T-helper 22 cell (primary cell): ENCODE measurements around the gene CNR2.
"Not testable (repeated sequence)": the region's sequence is repeated elsewhere in the genome, so short reads cannot be mapped to it uniquely, and the experiment has no call there.

Experiments used
- DNase-seq: peaks from one replicate; pipeline ENCODE4 v3.0.0-alpha.2; 2020; ENCODE audit warnings: low read depth

Gene CNR2

DNA sequence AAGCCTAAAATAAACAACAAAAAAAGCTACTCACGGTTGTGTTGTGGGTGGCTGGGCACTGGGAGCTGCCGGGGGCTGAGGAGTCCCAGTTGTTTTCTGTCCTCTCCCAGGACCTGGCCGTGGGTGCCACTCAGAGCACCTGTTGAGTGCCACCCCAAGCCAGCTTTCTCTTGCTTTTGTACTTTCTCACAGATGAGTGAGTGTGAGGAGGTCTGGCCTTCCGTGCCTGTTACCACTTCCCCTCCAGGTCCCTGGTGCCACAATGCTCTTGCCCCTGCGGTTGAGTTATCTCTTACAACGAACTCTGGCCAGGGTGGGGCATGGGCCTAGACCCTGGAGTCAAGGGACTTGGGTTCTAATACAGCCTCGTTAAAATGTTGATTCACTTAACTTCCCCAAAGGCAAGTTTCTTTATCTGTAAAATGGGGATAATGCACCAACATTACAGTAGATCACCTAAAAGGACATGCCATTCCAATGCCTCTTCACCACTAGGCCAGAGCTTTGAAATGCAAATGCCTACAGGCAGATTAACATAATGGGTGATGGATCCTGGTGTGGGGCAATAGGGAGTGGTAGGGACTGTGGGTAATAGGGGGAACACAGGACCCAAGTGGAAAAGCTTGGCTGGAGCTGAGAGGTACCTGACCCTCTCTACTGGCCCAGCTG lies at the start of gene CNR2:
TSS of gene CNR2 (minus strand) at position 151 of the 669 bp plus-strand sequence. CDS start 37,745 bp downstream, outside the sequence.
- DNase-seq = no peak

DNA sequence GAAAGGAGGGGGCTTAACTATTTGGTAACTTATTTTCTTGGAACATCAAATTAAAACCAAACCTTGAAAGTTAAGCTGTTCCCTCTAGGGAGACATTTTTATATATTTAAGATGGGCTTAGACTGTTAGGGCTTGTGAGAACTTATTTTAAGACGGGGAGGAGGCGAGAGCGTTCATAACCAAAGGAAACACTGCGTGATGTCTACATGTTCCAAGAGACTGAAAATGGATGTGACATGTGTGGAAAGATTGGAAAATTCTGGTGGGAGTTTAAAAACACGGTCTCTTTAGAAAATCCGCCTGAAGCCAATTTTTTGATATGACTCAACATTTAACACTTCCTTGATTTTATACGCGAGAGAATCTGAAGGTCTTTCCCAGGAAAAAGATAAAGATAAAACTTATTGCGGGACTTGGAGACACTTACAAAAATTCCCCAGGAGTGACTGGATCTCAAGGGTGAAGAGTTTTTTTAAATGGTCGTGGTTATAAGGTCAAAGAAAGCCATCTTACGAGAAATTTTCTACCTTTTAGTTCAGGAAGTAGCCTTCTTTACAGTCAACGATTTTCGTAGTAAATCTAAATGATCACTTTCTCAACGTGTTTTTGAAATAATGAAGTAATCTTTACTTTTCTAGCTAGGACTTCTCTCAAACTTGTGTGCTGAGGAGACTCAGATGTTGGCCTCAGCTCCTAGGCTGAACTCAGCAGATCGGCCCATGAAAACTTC lies 47.3 kb upstream of the CNR2 start:
- no peak for DNase-seq

DNA sequence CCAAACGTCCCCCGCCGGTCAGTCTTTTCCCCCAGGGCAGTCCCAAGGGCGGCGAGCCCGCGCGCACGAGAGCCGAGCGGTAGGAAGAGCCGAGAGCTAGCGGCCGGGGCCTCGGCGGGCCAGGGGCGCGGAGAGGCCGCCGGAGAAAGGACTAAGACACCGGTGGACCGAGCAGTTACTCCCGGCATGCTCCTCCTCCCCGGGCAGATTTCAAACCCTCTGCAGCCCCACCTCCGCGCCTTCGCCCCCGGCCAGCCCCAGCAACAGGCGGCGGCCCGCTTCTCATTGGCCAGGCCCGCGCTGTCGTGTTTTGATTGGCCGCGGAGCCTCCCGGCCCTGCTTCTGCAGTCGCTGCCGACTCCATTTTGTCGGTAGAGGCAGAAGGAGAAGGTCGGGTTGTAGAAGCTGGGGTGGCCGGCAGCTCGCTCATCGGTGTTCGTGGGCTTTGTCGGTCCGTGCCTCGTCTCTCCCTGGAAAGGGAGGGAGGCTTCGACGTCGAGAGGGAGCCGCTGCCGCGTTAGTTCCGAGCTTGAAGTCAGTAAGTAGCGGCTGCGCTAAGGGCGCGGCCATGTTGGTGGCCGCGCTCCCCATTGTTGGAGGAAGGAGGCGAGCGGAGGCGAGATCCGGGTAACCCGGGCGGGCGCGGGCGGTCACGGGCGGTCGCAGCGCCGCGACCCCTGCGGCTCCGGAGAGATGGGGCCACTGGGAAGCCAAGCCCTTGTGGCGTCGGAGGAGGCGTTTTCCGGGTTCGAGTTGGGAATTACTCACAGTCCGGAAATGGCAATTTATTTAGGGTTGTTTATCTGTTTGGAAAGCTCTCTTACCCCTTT lies 46.5 kb upstream of the CNR2 start, which contains the start of gene PNRC2:
TSS of gene PNRC2 (plus strand) at position 368 of the 830 bp plus-strand sequence. CDS start 1,630 bp downstream, outside the sequence.
- DNase-seq = peak; percentile 91

DNA sequence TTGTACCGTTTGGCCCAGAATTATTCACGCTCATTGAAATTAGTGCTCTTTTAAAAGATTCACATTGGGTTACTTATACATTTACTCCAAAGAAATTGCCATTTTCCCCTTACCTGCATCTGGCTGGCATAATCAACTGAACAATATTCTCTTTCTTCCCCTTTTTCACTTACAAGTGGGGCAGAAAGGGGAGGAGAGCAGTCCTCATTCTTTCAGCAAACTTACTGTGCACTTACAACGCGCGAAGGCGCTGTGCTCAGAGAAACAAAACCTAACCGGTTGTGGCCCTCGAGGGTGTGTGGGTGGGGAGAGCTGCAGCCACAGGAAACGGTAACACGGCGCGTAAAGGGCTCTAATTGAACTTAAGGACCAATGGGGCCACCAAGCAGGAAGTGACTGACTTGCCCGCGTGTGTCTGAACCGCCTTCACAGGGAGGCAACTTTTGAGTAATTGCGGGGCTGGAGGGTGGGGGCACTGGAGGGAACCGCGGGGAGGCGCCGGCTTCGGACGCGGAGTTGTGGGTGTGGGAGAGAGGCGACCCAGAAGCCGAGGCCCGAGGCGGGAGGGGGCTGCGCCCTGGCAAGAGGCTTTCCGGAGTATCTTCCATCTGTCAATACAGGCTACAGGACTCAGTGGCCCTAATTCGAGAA lies 45.8 kb upstream of the CNR2 start:
- peak; percentile 87 for DNase-seq

- not testable (repeated sequence) for DNase-seq
Measured at GRCh38 chr1:23958040-23958809, 45.1 kb upstream of the CNR2 start.

GRCh38 chr1:23957096-23957495 lies 43.9 kb upstream of the CNR2 start:
- no peak for DNase-seq

GRCh38 chr1:23953020-23953419 lies 39.9 kb upstream of the CNR2 start:
- no peak for DNase-seq

GRCh38 chr1:23947366-23947765 lies 34.2 kb upstream of the CNR2 start:
- no peak for DNase-seq

GRCh38 chr1:23936481-23937176 lies 23.5 kb upstream of the CNR2 start:
- no peak for DNase-seq

- no peak for DNase-seq
Measured at GRCh38 chr1:23931491-23931880, 18.3 kb upstream of the CNR2 start.

DNA sequence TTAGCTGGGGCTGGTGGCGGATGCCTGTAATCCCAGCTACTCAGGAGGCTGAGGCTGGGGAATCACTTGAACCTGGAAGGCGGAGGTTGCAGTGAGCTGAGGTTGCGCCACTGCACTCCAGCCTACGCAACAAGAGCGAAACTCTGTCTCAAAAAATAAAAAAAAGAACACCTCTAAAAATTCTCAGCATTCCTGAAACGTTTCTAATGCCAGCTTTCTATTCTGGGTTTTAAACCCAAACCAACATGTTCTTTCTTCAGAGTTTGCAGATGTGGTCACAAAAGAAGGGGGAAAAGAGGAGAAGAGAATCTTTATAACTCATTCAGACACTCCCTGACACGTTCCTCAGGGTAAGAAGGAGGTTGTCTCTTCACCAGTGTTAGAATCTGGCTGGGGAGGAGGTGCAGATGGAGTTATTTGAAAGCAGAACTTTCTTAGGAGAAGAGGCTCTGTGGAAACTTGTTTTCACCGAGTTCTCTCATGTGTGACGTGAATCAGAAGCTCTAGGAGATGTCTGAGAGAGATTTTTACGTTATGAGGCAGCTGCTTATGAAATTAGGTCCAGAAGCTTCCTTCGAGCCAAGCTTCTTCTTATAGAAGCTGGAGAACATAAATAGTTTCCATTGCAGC lies 17.8 kb upstream of the CNR2 start:
- DNase-seq = no peak

- no peak for DNase-seq
Measured at GRCh38 chr1:23930270-23930669, 17.1 kb upstream of the CNR2 start.

- DNase-seq = no peak
Measured at GRCh38 chr1:23928789-23929188, 15.6 kb upstream of the CNR2 start.

DNA sequence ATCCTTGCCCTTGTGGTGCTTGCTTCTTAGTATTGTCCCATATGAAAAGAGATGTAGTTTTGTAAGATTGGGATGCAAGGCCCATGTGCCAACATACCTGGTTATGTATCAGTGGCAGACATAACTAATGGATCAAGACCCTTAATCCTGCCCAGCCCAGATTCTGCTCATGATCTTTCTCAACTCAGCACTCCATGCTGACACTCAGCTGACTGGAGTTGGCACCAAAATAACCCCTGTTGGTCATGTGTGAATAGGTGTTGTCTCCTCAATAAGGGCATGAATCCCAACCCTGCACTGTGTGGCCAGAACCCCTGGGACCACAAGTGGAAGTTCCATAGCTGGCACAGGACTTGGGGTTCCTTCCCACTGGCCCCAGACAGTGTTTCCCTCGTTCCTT lies 13.9 kb upstream of the CNR2 start:
- no peak for DNase-seq

DNA sequence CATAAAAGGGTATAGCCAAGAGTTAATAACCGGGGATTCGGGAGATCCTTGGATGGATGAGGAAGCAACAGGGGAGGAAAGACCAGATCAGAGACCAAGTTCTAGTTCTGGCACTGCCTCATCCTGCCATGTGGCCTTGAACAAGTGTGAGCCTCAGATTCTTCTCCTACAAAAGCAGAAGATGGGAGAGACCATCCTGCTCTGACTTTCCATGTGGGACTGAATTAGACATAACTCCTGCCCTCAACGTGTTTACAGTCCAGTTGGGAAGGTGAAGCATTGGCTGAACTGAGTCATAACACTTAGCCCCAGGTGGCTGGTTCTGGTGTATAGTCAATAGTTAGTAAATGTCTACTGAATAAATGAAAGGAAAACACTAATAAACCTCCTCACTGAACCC lies 12.1 kb upstream of the CNR2 start:
- no peak for DNase-seq

DNA sequence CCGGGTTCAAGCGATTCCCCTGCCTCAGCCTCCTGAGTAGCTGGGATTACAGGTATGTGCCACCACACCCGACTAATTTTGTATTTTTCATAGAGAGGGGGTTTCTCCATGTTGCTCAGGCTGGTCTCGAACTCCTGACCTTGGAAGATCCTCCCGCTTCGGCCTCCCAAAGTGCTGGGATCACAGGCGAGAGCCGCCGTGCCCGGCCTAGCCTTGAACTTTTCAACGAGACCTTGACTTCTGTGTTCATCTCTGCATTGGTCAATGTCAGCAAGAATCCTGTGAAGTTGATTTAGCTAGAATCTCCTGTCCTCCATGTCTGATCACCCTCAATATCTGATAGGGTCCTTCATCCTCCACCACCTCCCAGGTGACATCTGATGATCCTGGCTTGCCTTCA lies 11.4 kb upstream of the CNR2 start:
- DNase-seq = no peak

GRCh38 chr1:23923592-23924499 lies 10.7 kb upstream of the CNR2 start:
- DNase-seq = no peak

DNA sequence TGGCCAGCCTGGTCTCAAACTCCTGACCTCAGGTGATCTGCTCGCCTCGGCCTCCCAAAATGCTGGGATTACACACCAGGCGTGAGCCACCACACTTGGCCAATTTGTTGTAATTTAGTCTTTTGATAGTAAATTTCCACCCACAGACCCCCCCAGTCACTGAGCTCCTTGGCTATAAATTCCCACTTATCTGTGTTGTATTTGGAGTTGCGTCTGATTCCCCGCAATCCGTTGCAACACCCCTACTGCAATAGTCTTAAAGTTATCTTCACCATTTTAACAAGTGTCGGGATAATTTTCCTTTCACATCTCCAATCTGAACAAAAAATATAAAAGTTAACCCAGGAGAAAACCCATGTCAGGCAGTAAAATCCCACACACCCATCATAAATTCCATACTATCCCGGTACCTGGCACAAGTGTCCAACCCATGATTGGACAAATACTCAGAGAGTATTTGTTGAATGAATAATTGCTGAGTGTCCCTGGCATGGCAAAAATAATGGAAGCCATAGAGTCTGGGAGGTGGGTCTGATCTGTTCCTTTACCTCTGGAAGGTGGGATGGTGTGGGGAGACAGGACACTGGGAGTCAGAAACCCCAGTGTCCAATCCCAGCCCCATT lies 9.3 kb upstream of the CNR2 start:
- DNase-seq = no peak
